B cell (primary cell): ENCODE data around the gene FTO. TPM values are rescaled to one million over a fixed set of nuclear protein-coding genes. Genes with fewer than 3 reads are reported as not detected.

ENCODE experiments used
- ATAC-seq: fragments of 200-7000 bp; cut with Tn5 transposase; one replicate; pipeline ENCODE4 v1.10.0; 2021; ENCODE audit warnings: low read depth, mild to moderate bottlenecking, moderate number of reproducible peaks, moderate library complexity
- CTCF ChIA-PET: fragments of 350-600 bp; sonication (Branson Sonifier 250); formaldehyde crosslinking; loops from one replicate; lab custom pipeline; 2021; ENCODE audit warnings: antibody characterized with exemption, inconsistent platforms; lab: Charles Lee
- POLR2A ChIA-PET: fragments of 350-600 bp; sonication (Branson Sonifier 250); formaldehyde crosslinking; loops from one replicate; lab custom pipeline; 2021; ENCODE audit warnings: antibody characterized with exemption; lab: Charles Lee
- DNase-seq: peaks from one replicate; pipeline ENCODE4 v3.0.0; 2013
- H2AFZ ChIP-seq: 2 replicates; pipeline ENCODE4 v1.6.1; 2012; ENCODE audit warnings: mild to moderate bottlenecking, low read depth, low read length; ENCODE audit not compliant: insufficient read depth, poor library complexity, severe bottlenecking
- H3K27ac ChIP-seq, 2 donors: 1 replicate in 1 of 2; 2 replicates in 1 of 2; pipeline ENCODE4 v1.5.1; 2012 to 2013; ENCODE audit warnings: low read length in 2 of 2, mild to moderate bottlenecking in 2 of 2, moderate library complexity in 1 of 2
- H3K27me3 ChIP-seq, 4 experiments: fragments of 200-600 bp in 1 of 4; sonication (generic) in 1 of 4; replicated peaks in 1 of 4; 1 replicate in 2 of 4; 2 replicates in 2 of 4; pipeline versions ENCODE4 v1.6.1 to v1.7.0; 2013 to 2016; ENCODE audit warnings: low read length in 3 of 4, mild to moderate bottlenecking in 2 of 4, mixed read lengths in 1 of 4, moderate library complexity in 1 of 4; ENCODE audit not compliant: insufficient read depth in 4 of 4, control insufficient read depth in 3 of 4; ENCODE audit errors: control extremely low read depth in 1 of 4
- H3K36me3 ChIP-seq, 2 experiments: replicated peaks in 1 of 2; 1 replicate in 1 of 2; 2 replicates in 1 of 2; pipeline versions ENCODE4 v1.6.1 to v1.7.1; 2013; ENCODE audit warnings: low read length in 1 of 2; ENCODE audit not compliant: insufficient read depth in 2 of 2, control insufficient read depth in 1 of 2; ENCODE audit errors: control extremely low read depth in 1 of 2, extremely low read depth in 1 of 2
- H3K4me1 ChIP-seq, 2 donors: fragments of 200-600 bp in 1 of 2; sonication (generic) in 1 of 2; 1 replicate in 1 of 2; 2 replicates in 1 of 2; pipeline versions ENCODE4 v1.5.1 to v1.6.1; 2013 to 2017; ENCODE audit warnings: low read length in 2 of 2; ENCODE audit not compliant: control insufficient read depth in 2 of 2, insufficient read depth in 2 of 2
- H3K4me2 ChIP-seq: replicated peaks from 2 replicates; pipeline ENCODE3; 2012; ENCODE audit warnings: mild to moderate bottlenecking, low read depth, low read length; ENCODE audit not compliant: poor library complexity, severe bottlenecking
- H3K4me3 ChIP-seq, 5 experiments: fragments of 200-600 bp in 1 of 5; sonication (generic) in 1 of 5; 1 replicate in 3 of 5; 2 replicates in 2 of 5; pipeline versions ENCODE4 v1.5.1 to v1.7.0; 2011 to 2016; ENCODE audit warnings: low read length in 4 of 5, mild to moderate bottlenecking in 4 of 5, low read depth in 2 of 5, control low read depth in 1 of 5, moderate library complexity in 1 of 5; ENCODE audit not compliant: insufficient read depth in 1 of 5; ENCODE audit errors: control extremely low read depth in 1 of 5, extremely low read depth in 1 of 5
- H3K79me2 ChIP-seq: fragments of 200-600 bp; sonication (generic); one replicate; pipeline ENCODE4 v1.6.0; 2016; ENCODE audit warnings: low read length; ENCODE audit not compliant: control insufficient read depth, insufficient read depth
- H3K9ac ChIP-seq: fragments of 200-600 bp; sonication (generic); 2 replicates; pipeline ENCODE4 v1.6.1; 2017; ENCODE audit warnings: mild to moderate bottlenecking, low read length, moderate library complexity
- H3K9me3 ChIP-seq, 3 donors: one replicate each; pipeline versions ENCODE4 v1.6.1 to v1.7.1; 2013; ENCODE audit warnings: low read length in 2 of 3; ENCODE audit not compliant: control insufficient read depth in 2 of 3, insufficient read depth in 1 of 3; ENCODE audit errors: control extremely low read depth in 1 of 3
- H4K20me1 ChIP-seq: 2 replicates; pipeline ENCODE4 v1.6.0; 2012; ENCODE audit warnings: mild to moderate bottlenecking, low read length; ENCODE audit not compliant: insufficient read depth, control insufficient read depth, poor library complexity, severe bottlenecking
- H3K27ac Mint-ChIP-seq: one replicate; pipeline ENCODE4 v1.8.0; 2021; ENCODE audit warnings: mixed read lengths
- H3K27me3 Mint-ChIP-seq: one replicate; pipeline ENCODE4 v1.8.0; 2021; ENCODE audit warnings: mixed read lengths
- H3K4me1 Mint-ChIP-seq: one replicate; pipeline ENCODE4 v1.8.0; 2021; ENCODE audit warnings: mixed read lengths
- H3K4me3 Mint-ChIP-seq: one replicate; pipeline ENCODE4 v1.8.0; 2021; ENCODE audit warnings: mixed read lengths
- H3K9me3 Mint-ChIP-seq: one replicate; pipeline ENCODE4 v1.8.0; 2022; ENCODE audit warnings: mixed read lengths; ENCODE audit not compliant: insufficient read depth
- EZH2 ChIP-seq: IDR thresholded peaks from 2 replicates; pipeline ENCODE4 v1.6.1; 2012; ENCODE audit warnings: borderline replicate concordance, low read depth, mild to moderate bottlenecking, moderate library complexity, low read length; ENCODE audit not compliant: insufficient read depth, poor library complexity, severe bottlenecking
- WGBS: methylation state at CpG from one replicate; pipeline ENCODE4 v1.1.5; 2013; ENCODE audit warnings: missing lambda C conversion rate; ENCODE audit not compliant: insufficient coverage; 5-methylcytosine and 5-hydroxymethylcytosine counted together
- intact Hi-C: fragments of 100-400 bp; cut with micrococcal nuclease; formaldehyde crosslinking; loops from one replicate; pipeline ENCODE4 v1.10.0; 2022
- polyA plus RNA-seq: library from polyadenylated mRNA; depleted of rRNA; stranded (reverse); fragments of >200 nt; gene quantifications from 2 replicates; pipeline ENCODE4 v1.2.3, GENCODE V29; 2012
- total RNA-seq, 2 donors: library from RNA; stranded (reverse); fragments of 120-200 nt in 1 of 2; gene quantifications; 1 replicate in 1 of 2; 2 replicates in 1 of 2; pipeline versions ENCODE4 v1.2.3 to v1.2.4, GENCODE V29; 2013 to 2022
- TF ChIP-seq, protein P1 (sequence below): fragments of 200-600 bp; IDR thresholded peaks from one replicate; pipeline ENCODE4 v1.8.0; 2022; ENCODE audit warnings: antibody characterized with exemption, mild to moderate bottlenecking

The FTO gene
- total and polyA plus RNA-seq, 2 donors (not counting 1 experiment from before 2014, with no cell fraction given), result 26.5 to 68.5 TPM

DNA sequence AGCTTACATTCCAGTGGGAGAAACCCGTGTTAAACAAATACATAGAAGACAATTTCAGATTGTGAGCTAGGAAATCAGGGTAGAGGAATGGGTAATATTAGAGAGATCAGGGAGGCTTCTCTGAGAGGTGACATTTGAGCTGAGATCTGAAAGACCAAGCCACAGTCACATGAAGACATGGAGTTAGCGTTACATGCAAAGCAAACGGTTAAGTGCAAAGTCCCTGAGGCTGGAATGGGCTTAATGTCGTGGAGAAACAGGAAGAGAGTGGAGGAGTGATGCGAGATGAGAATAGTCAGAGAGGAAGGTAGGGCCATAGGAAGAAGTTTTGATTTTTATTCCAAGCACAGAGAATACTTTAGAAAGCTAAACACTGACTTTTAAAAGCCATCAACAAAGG is 336.5 kb downstream of the FTO start:
- H3K4me1 Mint-ChIP-seq, result no peaks in the 10 kb centered on the region
- Histone ChIP-seq H3K4me3 (no peak overlapping the region), H2AFZ (no peak overlapping the region), H3K27ac (no peak overlapping the region), H3K9me3 (no peaks in the 10 kb centered on the region), H3K9ac (no peak overlapping the region), H4K20me1 (no peaks in the 10 kb centered on the region), H3K36me3 (peaks cover 0 to 2% of the 10 kb centered on the region in 2 experiments), H3K27me3 (no peaks in the 10 kb centered on the region), H3K4me1 (no peaks in the 10 kb centered on the region), H3K79me2 (no peaks in the 10 kb centered on the region), H3K4me2 (no peak overlapping the region)
- no peak for TF ChIP-seq EZH2
- TF ChIP-seq, protein P1, sequence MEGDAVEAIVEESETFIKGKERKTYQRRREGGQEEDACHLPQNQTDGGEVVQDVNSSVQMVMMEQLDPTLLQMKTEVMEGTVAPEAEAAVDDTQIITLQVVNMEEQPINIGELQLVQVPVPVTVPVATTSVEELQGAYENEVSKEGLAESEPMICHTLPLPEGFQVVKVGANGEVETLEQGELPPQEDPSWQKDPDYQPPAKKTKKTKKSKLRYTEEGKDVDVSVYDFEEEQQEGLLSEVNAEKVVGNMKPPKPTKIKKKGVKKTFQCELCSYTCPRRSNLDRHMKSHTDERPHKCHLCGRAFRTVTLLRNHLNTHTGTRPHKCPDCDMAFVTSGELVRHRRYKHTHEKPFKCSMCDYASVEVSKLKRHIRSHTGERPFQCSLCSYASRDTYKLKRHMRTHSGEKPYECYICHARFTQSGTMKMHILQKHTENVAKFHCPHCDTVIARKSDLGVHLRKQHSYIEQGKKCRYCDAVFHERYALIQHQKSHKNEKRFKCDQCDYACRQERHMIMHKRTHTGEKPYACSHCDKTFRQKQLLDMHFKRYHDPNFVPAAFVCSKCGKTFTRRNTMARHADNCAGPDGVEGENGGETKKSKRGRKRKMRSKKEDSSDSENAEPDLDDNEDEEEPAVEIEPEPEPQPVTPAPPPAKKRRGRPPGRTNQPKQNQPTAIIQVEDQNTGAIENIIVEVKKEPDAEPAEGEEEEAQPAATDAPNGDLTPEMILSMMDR, result no peak
- ChIA-PET CTCF (no interaction called here), POLR2A (no interaction called here)
- no peaks in the 10 kb centered on the region for H3K27me3 Mint-ChIP-seq
- no peak overlapping the region for H3K4me3 Mint-ChIP-seq
- WGBS, result 89% methylated on average over 3 of the region's 5 CpGs
- no peak for ATAC-seq
- peaks cover 4% of the 10 kb centered on the region for H3K9me3 Mint-ChIP-seq
- intact Hi-C loops, result no loop called here
- DNase-seq, result no peak
- H3K27ac Mint-ChIP-seq, result no peak overlapping the region

DNA sequence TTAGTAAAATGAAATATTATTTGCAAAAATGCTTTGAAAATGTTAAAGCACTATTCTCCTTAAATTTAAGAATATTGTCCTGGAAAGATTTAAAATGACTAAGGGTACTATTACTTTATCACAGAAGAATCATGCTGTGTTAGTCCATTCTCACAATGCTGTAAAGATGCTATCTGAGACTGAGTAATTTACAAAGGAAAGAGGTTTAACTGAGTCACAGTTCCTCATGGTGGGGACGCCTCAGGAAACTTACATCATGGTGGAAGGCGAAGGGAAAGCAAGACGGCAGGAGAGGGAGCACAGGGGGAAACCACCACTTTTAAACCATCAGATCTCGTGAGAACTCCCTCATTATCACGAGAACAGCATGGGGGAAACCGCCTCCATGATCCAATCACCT is 337.0 kb downstream of the FTO start:
- Histone ChIP-seq H3K4me1 (no peaks in the 10 kb centered on the region), H3K9ac (no peak overlapping the region), H3K4me3 (no peak overlapping the region), H3K4me2 (no peak overlapping the region), H2AFZ (no peak overlapping the region), H3K79me2 (no peaks in the 10 kb centered on the region), H3K9me3 (no peaks in the 10 kb centered on the region), H4K20me1 (no peaks in the 10 kb centered on the region), H3K27ac (no peak overlapping the region), H3K36me3 (peaks cover 0 to 2% of the 10 kb centered on the region in 2 experiments), H3K27me3 (no peaks in the 10 kb centered on the region)
- Mint-ChIP-seq H3K27me3 (no peaks in the 10 kb centered on the region), H3K27ac (no peak overlapping the region), H3K4me1 (no peaks in the 10 kb centered on the region), H3K9me3 (peaks cover 4% of the 10 kb centered on the region), H3K4me3 (no peak overlapping the region)
- intact Hi-C loops, result no loop called here
- ChIA-PET CTCF (no interaction called here), POLR2A (no interaction called here)
- TF ChIP-seq, protein P1, result no peak
- ATAC-seq (no peak), DNase-seq (no peak)
- WGBS, result 95% methylated on average over 4 of the region's 6 CpGs
